NT2/D1 (cell line): ENCODE measurements around the gene CDH4.

Source experiments
- YY1 ChIP-seq: IDR thresholded peaks from 2 replicates; pipeline ENCODE4 v1.6.1; 2011; ENCODE audit not compliant: insufficient read length, insufficient read depth
- ZNF274 ChIP-seq: IDR thresholded peaks from 2 replicates; pipeline ENCODE4 v1.6.1; 2011; ENCODE audit warnings: mild to moderate bottlenecking, low read depth, low read length

GRCh38 chr20:61583356-61583755 is 331.3 kb downstream of the CDH4 start:
- TF ChIP-seq ZNF274 (no peak), YY1 (no peak)
